ENCODE data around the gene PRIM2. TPM values are rescaled to one million over a fixed set of nuclear protein-coding genes. Genes with fewer than 3 reads are reported as not detected.
"Not testable (repeated sequence)": the region's sequence is repeated elsewhere in the genome, so short reads cannot be mapped to it uniquely, and the experiment has no call there.

Gene PRIM2
- total and polyA plus RNA-seq, 8 donors = 11.2 to 18.8 (median 14.8) TPM

- intact Hi-C loops (cut with DNase I) = loop anchor here in 1 of 2 donors (10.0 kb wide), 1 partner anchor 423 kb away; no protein-coding TSS in a partner anchor
- ATAC-seq (no peak), DNase-seq (no peak)
- no peak overlapping the region for H3K27ac ChIP-seq
- H3K4me3 ChIP-seq = no peak overlapping the region
- peaks cover 0 to 88% of the 10 kb centered on the region in 2 donors for H3K36me3 ChIP-seq
- H3K4me1 ChIP-seq = no peaks in the 10 kb centered on the region
- peaks cover 0 to 20% of the 10 kb centered on the region in 2 donors for H3K9me3 ChIP-seq
- H3K27me3 ChIP-seq = no peaks in the 10 kb centered on the region
- TF ChIP-seq CTCF (IDR thresholded peaks at IDR 0.05) = no peak
Observed at GRCh38 chr6:57328074-57328473, 10.6 kb downstream of the PRIM2 start.

- Histone ChIP-seq H3K27ac (no peak overlapping the region), H3K9me3 (peaks cover 0 to 20% of the 10 kb centered on the region in 2 donors), H3K4me3 (no peak overlapping the region), H3K36me3 (peaks cover 0 to 81% of the 10 kb centered on the region in 2 donors), H3K4me1 (no peaks in the 10 kb centered on the region), H3K27me3 (no peaks in the 10 kb centered on the region)
- no peak for TF ChIP-seq CTCF (IDR thresholded peaks at IDR 0.05)
- ATAC-seq (no peak), DNase-seq (no peak)
- intact Hi-C loops (cut with DNase I) = loop anchor here in 1 of 2 donors (10.0 kb wide), 1 partner anchor 425 kb away; no protein-coding TSS in a partner anchor
Observed at GRCh38 chr6:57329933-57330332, 12.5 kb downstream of the PRIM2 start.

GRCh38 chr6:57342148-57342669 is 24.8 kb downstream of the PRIM2 start:
- ATAC-seq (no peak), DNase-seq (no peak)
- TF ChIP-seq CTCF (IDR thresholded peaks at IDR 0.05) = no peak
- no peak overlapping the region for H3K27ac ChIP-seq
- H3K36me3 ChIP-seq = no peaks in the 10 kb centered on the region
- H3K9me3 ChIP-seq = no peaks in the 10 kb centered on the region
- intact Hi-C loops (cut with DNase I) = no loop called here
- no peaks in the 10 kb centered on the region for H3K4me1 ChIP-seq
- H3K4me3 ChIP-seq = no peak overlapping the region
- H3K27me3 ChIP-seq = no peaks in the 10 kb centered on the region

- H3K9me3 ChIP-seq; H3K4me1 ChIP-seq; H3K36me3 ChIP-seq; DNase-seq; H3K4me3 ChIP-seq; intact Hi-C loops (cut with DNase I); ATAC-seq; H3K27me3 ChIP-seq; H3K27ac ChIP-seq: not testable (repeated sequence)
Observed at GRCh38 chr6:57343342-57343741, 25.9 kb downstream of the PRIM2 start.

- ATAC-seq; H3K4me3 ChIP-seq; intact Hi-C loops (cut with DNase I); H3K4me1 ChIP-seq; H3K36me3 ChIP-seq; H3K27ac ChIP-seq; H3K9me3 ChIP-seq; DNase-seq; H3K27me3 ChIP-seq: not testable (repeated sequence)
Observed at GRCh38 chr6:57346715-57347114, 29.3 kb downstream of the PRIM2 start.

GRCh38 chr6:57347597-57347996 is 30.2 kb downstream of the PRIM2 start:
- H3K9me3 ChIP-seq; H3K27me3 ChIP-seq; H3K4me1 ChIP-seq; DNase-seq; H3K27ac ChIP-seq; H3K36me3 ChIP-seq; ATAC-seq; H3K4me3 ChIP-seq; intact Hi-C loops (cut with DNase I): not testable (repeated sequence)

- ATAC-seq; H3K27me3 ChIP-seq; intact Hi-C loops (cut with DNase I): not testable (repeated sequence)
Observed at GRCh38 chr6:57350443-57350842, 33.0 kb downstream of the PRIM2 start.

GRCh38 chr6:57352596-57352995 is 35.2 kb downstream of the PRIM2 start:
- H3K36me3 ChIP-seq; H3K4me3 ChIP-seq; H3K27ac ChIP-seq; intact Hi-C loops (cut with DNase I); ATAC-seq; DNase-seq; H3K27me3 ChIP-seq; H3K4me1 ChIP-seq; H3K9me3 ChIP-seq: not testable (repeated sequence)

More at GRCh38 chr6:57350443-57350842, 33.0 kb downstream of the PRIM2 start:
- not testable (repeated sequence) for DNase-seq, H3K9me3 ChIP-seq, H3K4me1 ChIP-seq, H3K27ac ChIP-seq, H3K4me3 ChIP-seq, H3K36me3 ChIP-seq

- H3K36me3 ChIP-seq; intact Hi-C loops (cut with DNase I); DNase-seq; H3K4me3 ChIP-seq; ATAC-seq; H3K27me3 ChIP-seq; H3K9me3 ChIP-seq; H3K4me1 ChIP-seq; H3K27ac ChIP-seq: not testable (repeated sequence)
Observed at GRCh38 chr6:57358319-57358718, 40.9 kb downstream of the PRIM2 start.

- ATAC-seq; DNase-seq; intact Hi-C loops (cut with DNase I); H3K4me3 ChIP-seq; H3K27me3 ChIP-seq; H3K36me3 ChIP-seq; H3K27ac ChIP-seq; H3K9me3 ChIP-seq; H3K4me1 ChIP-seq: not testable (repeated sequence)
Observed at GRCh38 chr6:57359766-57360165, 42.3 kb downstream of the PRIM2 start.

- DNase-seq; H3K4me3 ChIP-seq; ATAC-seq; H3K36me3 ChIP-seq; H3K27me3 ChIP-seq; H3K9me3 ChIP-seq; H3K4me1 ChIP-seq; intact Hi-C loops (cut with DNase I); H3K27ac ChIP-seq: not testable (repeated sequence)
Observed at GRCh38 chr6:57362340-57362739, 44.9 kb downstream of the PRIM2 start.
